Transverse colon (tissue), 3 donors: ENCODE results near the gene GPC6.

ENCODE experiments used
- CTCF ChIP-seq, 5 experiments: fragments of 200-600 bp in 3 of 5; fragments of 450-650 bp in 2 of 5; sonication (generic) in 3 of 5; IDR thresholded peaks; 1 replicate in 2 of 5; 2 replicates in 3 of 5; pipeline ENCODE4 v1.5.1; 2016 to 2017; ENCODE audit warnings: antibody characterized with exemption in 5 of 5, inconsistent platforms in 3 of 5, mild to moderate bottlenecking in 2 of 5, moderate library complexity in 1 of 5
- POLR2A ChIP-seq: fragments of 450-650 bp; IDR thresholded peaks from one replicate; pipeline ENCODE4 v1.6.1; 2016; ENCODE audit warnings: antibody characterized with exemption, mild to moderate bottlenecking, moderate library complexity

GRCh38 chr13:93698016-93698613 lies 471.5 kb downstream of the GPC6 start:
- no peak for TF ChIP-seq CTCF (IDR thresholded peaks at IDR 0.05)
- TF ChIP-seq POLR2A = no peak
